Endothelial cell of umbilical vein (primary cell): ENCODE measurements around the gene CLRN1. TPM values are rescaled to one million over a fixed set of nuclear protein-coding genes. Genes with fewer than 3 reads are reported as not detected.

Experiments used
- BruUV-seq: library from RNA; stranded (reverse); fragments of 400-500 nt; replicated peaks from 2 replicates; lab custom pipeline; 2021; lab: Mats Ljungman, UMichigan
- CTCF ChIA-PET: fragments of 300-600, 350-600 bp; sonication (Branson Sonifier 250); formaldehyde crosslinking; loops from one replicate; lab custom pipeline; 2021; ENCODE audit warnings: antibody characterized with exemption, inconsistent platforms; lab: Charles Lee
- POLR2A ChIA-PET: fragments of 300-600, 350-600 bp; sonication (Branson Sonifier 250); formaldehyde crosslinking; loops from one replicate; lab custom pipeline; 2021; ENCODE audit warnings: antibody characterized with exemption, inconsistent platforms; lab: Charles Lee
- DNase-seq: peaks from one replicate; pipeline ENCODE4 v3.0.0-alpha.2; 2011; ENCODE audit warnings: low read depth, low spot score
- FAIRE-seq: peaks from 2 replicates; lab custom pipeline; 2011; peaks lifted over from hg19 to GRCh38; lab: Jason Lieb, UNC
- H2AFZ ChIP-seq: 2 replicates; pipeline ENCODE4 v1.6.0; 2012; ENCODE audit warnings: low read depth, low read length, control low read depth, inconsistent platforms
- H3K27ac ChIP-seq: 2 replicates; pipeline ENCODE4 v1.5.1; 2011; ENCODE audit warnings: low read depth, mild to moderate bottlenecking, control low read depth, low read length, moderate library complexity; ENCODE audit not compliant: insufficient read depth
- H3K27me3 ChIP-seq, 2 experiments: 2 replicates each; pipeline versions ENCODE4 v1.6.0 to v1.6.1; 2011; ENCODE audit warnings: low read length in 2 of 2, mixed read lengths in 1 of 2; ENCODE audit not compliant: control insufficient read depth in 2 of 2, insufficient read depth in 2 of 2
- H3K36me3 ChIP-seq, 2 experiments: 2 replicates in 1 of 2; 3 replicates in 1 of 2; pipeline ENCODE4 v1.5.1; 2011; ENCODE audit warnings: low read length in 2 of 2, mild to moderate bottlenecking in 1 of 2, moderate library complexity in 1 of 2; ENCODE audit not compliant: control insufficient read depth in 2 of 2, insufficient read depth in 2 of 2; ENCODE audit errors: extremely low read depth in 1 of 2
- H3K4me1 ChIP-seq: 3 replicates; pipeline ENCODE4 v1.5.1; 2011; ENCODE audit warnings: mild to moderate bottlenecking, low read length; ENCODE audit not compliant: control insufficient read depth, insufficient read depth; ENCODE audit errors: extremely low read depth
- H3K4me2 ChIP-seq: 2 replicates; pipeline ENCODE4 v1.6.1; 2011; ENCODE audit warnings: low read length, control low read depth, mixed read lengths; ENCODE audit not compliant: insufficient read depth
- H3K4me3 ChIP-seq, 3 experiments: fragments of 200-600 bp in 1 of 3; sonication (generic), shearing (Covaris generic) in 1 of 3; replicated peaks in 1 of 3; 2 replicates each; pipeline ENCODE4 v1.5.1; 2011 to 2016; ENCODE audit warnings: control low read depth in 3 of 3, low read length in 3 of 3, mild to moderate bottlenecking in 2 of 3, inconsistent platforms in 1 of 3, low read depth in 1 of 3, moderate library complexity in 1 of 3; ENCODE audit not compliant: insufficient read depth in 1 of 3
- H3K79me2 ChIP-seq: 2 replicates; pipeline ENCODE4 v1.6.0; 2012; ENCODE audit warnings: low read length, inconsistent platforms; ENCODE audit not compliant: control insufficient read depth, insufficient read depth
- H3K9ac ChIP-seq: replicated peaks from 2 replicates; pipeline ENCODE3; 2011; ENCODE audit warnings: low read length, control low read depth; ENCODE audit not compliant: insufficient read depth; ENCODE audit errors: extremely low read depth
- H3K9me1 ChIP-seq: replicated peaks from 3 replicates; pipeline ENCODE4 v1.6.0; 2011; ENCODE audit warnings: mild to moderate bottlenecking, low read length; ENCODE audit not compliant: control insufficient read depth, insufficient read depth; ENCODE audit errors: extremely low read depth
- H3K9me3 ChIP-seq: replicated peaks from 2 replicates; pipeline ENCODE4 v1.5.1; 2012; ENCODE audit warnings: low read length, inconsistent platforms; ENCODE audit not compliant: control insufficient read depth, insufficient read depth
- H4K20me1 ChIP-seq: replicated peaks from 2 replicates; pipeline ENCODE3; 2011; ENCODE audit warnings: mild to moderate bottlenecking, low read length; ENCODE audit not compliant: control insufficient read depth, insufficient read depth; ENCODE audit errors: extremely low read depth
- EZH2 ChIP-seq: IDR thresholded peaks from 2 replicates; pipeline ENCODE4 v1.6.1; 2012; ENCODE audit warnings: borderline replicate concordance, low read depth, mild to moderate bottlenecking, moderate library complexity, low read length, inconsistent platforms; ENCODE audit not compliant: severe bottlenecking
- FOS ChIP-seq: IDR thresholded peaks from 2 replicates; pipeline ENCODE4 v1.6.1; 2011; ENCODE audit warnings: mild to moderate bottlenecking, low read length, moderate library complexity, borderline replicate concordance; ENCODE audit not compliant: insufficient read depth
- dilution Hi-C: fragments of 300-500 bp; cut with MboI; formaldehyde crosslinking; loops from one replicate; pipeline ENCODE4 v1.15.0; 2019; ENCODE audit warnings: low sequenced_read_pairs; ENCODE audit not compliant: extremely low pct_ligation_motif_present
- intact Hi-C: fragments of 100-400 bp; cut with micrococcal nuclease; formaldehyde crosslinking; loops from one replicate; pipeline ENCODE4 v1.10.0; 2022
- polyA plus RNA-seq, 4 experiments: library from polyadenylated mRNA; depleted of rRNA in 3 of 4; stranded (reverse) in 3 of 4; unstranded in 1 of 4; fragments of >200 nt; gene quantifications; 2 replicates each; pipeline versions ENCODE4 v1.2.1 to v1.2.3, GENCODE V29; 2011 to 2012; ENCODE audit warnings: missing spikeins in 1 of 4
- total RNA-seq: library from RNA; stranded (reverse); gene quantifications from 2 replicates; pipeline ENCODE4 v1.2.3, GENCODE V29; 2021
- TF ChIP-seq, protein P1 (sequence below), 2 donors: IDR thresholded peaks; 1 replicate in 1 of 2; 2 replicates in 1 of 2; pipeline ENCODE4 v1.5.1; 2011; ENCODE audit warnings: low read length in 2 of 2, mild to moderate bottlenecking in 2 of 2, moderate library complexity in 2 of 2, control low read depth in 1 of 2, inconsistent platforms in 1 of 2, low read depth in 1 of 2; ENCODE audit not compliant: insufficient read depth in 1 of 2; ENCODE audit errors: extremely low read depth in 1 of 2

CLRN1 gene
- total and polyA plus RNA-seq, 2 donors (not counting 3 experiments of a cell fraction or from before 2014, with no cell fraction given) = not detected

DNA sequence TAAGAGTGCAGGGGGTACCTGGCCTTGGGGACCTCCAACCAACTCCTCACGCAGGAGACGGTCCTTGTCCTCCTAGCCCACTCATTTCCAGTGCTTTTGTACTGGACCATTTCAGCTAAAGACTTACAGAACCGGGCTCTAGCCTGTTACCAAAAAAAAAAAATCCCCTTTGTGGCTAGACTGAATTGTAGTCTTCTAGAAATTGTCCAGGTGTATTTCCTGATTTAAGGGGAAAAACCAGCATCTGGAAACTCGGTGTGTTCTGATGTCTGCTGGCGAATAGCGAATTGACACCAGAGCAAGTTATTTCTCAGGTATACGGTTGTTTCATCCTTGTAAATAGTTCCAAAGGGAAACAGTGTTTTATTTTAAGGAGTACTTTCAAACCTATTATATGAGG lies 46.2 kb downstream of the CLRN1 start:
- H3K79me2 ChIP-seq = no peaks in the 10 kb centered on the region
- H4K20me1 ChIP-seq = no peaks in the 10 kb centered on the region
- peaks cover 8 to 11% of the 10 kb centered on the region in 2 experiments for H3K27me3 ChIP-seq
- no TSS peak for BruUV-seq
- dilution Hi-C loops = no loop called here
- no peaks in the 10 kb centered on the region for H3K4me1 ChIP-seq
- H2AFZ ChIP-seq = no peak overlapping the region
- DNase-seq (no peak), FAIRE-seq (no peak)
- no peak for TF ChIP-seq FOS
- TF ChIP-seq, protein P1, sequence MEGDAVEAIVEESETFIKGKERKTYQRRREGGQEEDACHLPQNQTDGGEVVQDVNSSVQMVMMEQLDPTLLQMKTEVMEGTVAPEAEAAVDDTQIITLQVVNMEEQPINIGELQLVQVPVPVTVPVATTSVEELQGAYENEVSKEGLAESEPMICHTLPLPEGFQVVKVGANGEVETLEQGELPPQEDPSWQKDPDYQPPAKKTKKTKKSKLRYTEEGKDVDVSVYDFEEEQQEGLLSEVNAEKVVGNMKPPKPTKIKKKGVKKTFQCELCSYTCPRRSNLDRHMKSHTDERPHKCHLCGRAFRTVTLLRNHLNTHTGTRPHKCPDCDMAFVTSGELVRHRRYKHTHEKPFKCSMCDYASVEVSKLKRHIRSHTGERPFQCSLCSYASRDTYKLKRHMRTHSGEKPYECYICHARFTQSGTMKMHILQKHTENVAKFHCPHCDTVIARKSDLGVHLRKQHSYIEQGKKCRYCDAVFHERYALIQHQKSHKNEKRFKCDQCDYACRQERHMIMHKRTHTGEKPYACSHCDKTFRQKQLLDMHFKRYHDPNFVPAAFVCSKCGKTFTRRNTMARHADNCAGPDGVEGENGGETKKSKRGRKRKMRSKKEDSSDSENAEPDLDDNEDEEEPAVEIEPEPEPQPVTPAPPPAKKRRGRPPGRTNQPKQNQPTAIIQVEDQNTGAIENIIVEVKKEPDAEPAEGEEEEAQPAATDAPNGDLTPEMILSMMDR (IDR thresholded peaks at IDR 0.05; ENCODE audit: extremely low read depth in 1 of 2, insufficient read depth in 1 of 2, low read depth in 1 of 2, low read length in 2 of 2) = no peak
- no peak overlapping the region for H3K9ac ChIP-seq
- POLR2A ChIA-PET = no interaction called here
- no peaks in the 10 kb centered on the region for H3K36me3 ChIP-seq
- CTCF ChIA-PET = interaction anchor here (0.7 to 4.9 kb wide), 4 partner anchors 139 to 220 kb away, joined by 3 to 37 read pairs (median 4); no protein-coding TSS in a partner anchor
- no peak overlapping the region for H3K4me2 ChIP-seq
- H3K27ac ChIP-seq = no peak overlapping the region
- intact Hi-C loops = no loop called here
- no peaks in the 10 kb centered on the region for H3K9me1 ChIP-seq
- H3K4me3 ChIP-seq = no peak overlapping the region
- no peaks in the 10 kb centered on the region for H3K9me3 ChIP-seq

DNA sequence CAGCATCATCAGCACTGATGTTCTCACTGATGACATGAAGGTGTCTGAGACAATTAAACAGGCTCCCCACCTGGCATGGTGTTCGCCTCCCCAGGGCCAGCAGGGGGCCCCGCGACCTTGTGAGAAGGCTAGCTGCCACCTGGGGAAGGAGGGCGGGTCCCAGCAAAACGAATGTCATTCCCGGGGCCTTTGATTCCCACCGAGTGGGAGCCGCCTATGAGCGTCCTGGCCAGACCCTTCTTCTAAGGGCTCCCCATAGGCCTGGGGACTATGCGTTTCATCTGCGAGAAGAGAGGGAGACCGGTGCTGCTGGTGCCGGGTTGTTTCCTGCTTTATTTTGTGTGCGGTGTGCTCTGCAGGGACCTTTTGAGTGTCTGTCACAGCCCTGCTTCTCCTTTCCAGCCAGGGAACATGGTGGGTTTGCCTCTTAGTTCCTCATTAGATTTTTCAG lies 46.8 kb downstream of the CLRN1 start:
- no peak for FAIRE-seq
- CTCF ChIA-PET = interaction anchor here (0.7 to 4.9 kb wide), 4 partner anchors 138 to 221 kb away, joined by 3 to 37 read pairs (median 4); no protein-coding TSS in a partner anchor
- POLR2A ChIA-PET = interaction anchor here (0.6 kb wide), 1 partner anchor 163 kb away, joined by 7 read pairs; the partner anchor contains the start of gene SIAH2

More for the DNA sequence above, 46.8 kb downstream of the CLRN1 start:
- dilution Hi-C loops = no loop called here
- DNase-seq = peak; percentile 16
- Histone ChIP-seq H3K9me1 (no peaks in the 10 kb centered on the region), H3K79me2 (no peaks in the 10 kb centered on the region), H3K9me3 (no peaks in the 10 kb centered on the region), H3K4me2 (no peak overlapping the region), H3K27ac (no peak overlapping the region), H3K27me3 (peaks cover 5 to 11% of the 10 kb centered on the region in 2 experiments), H3K4me3 (no peak overlapping the region), H3K36me3 (no peaks in the 10 kb centered on the region), H3K4me1 (no peaks in the 10 kb centered on the region), H4K20me1 (no peaks in the 10 kb centered on the region), H3K9ac (no peak overlapping the region), H2AFZ (no peak overlapping the region)
- no peak for TF ChIP-seq EZH2
- TF ChIP-seq, protein P1 (IDR thresholded peaks at IDR 0.05; ENCODE audit: extremely low read depth in 1 of 2, insufficient read depth in 1 of 2, low read depth in 1 of 2, low read length in 2 of 2) = peak; percentile 62 to 73
- no TSS peak for BruUV-seq
- intact Hi-C loops = loop anchor here (1.0 to 2.0 kb wide), 2 partner anchors 161 to 221 kb away; no protein-coding TSS in a partner anchor
